HTR-8/SVneo (cell line): ENCODE data around the gene OR1L6.

Source experiments
- DNase-seq: peaks from one replicate; pipeline ENCODE4 v3.0.0; 2011; ENCODE audit warnings: low spot score, mixed read lengths; ENCODE audit not compliant: insufficient read length
- FAIRE-seq: peaks from 2 replicates; lab custom pipeline; 2011; peaks lifted over from hg19 to GRCh38; lab: Jason Lieb, UNC

Gene OR1L6, protein sequence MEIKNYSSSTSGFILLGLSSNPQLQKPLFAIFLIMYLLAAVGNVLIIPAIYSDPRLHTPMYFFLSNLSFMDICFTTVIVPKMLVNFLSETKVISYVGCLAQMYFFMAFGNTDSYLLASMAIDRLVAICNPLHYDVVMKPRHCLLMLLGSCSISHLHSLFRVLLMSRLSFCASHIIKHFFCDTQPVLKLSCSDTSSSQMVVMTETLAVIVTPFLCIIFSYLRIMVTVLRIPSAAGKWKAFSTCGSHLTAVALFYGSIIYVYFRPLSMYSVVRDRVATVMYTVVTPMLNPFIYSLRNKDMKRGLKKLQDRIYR

DNA sequence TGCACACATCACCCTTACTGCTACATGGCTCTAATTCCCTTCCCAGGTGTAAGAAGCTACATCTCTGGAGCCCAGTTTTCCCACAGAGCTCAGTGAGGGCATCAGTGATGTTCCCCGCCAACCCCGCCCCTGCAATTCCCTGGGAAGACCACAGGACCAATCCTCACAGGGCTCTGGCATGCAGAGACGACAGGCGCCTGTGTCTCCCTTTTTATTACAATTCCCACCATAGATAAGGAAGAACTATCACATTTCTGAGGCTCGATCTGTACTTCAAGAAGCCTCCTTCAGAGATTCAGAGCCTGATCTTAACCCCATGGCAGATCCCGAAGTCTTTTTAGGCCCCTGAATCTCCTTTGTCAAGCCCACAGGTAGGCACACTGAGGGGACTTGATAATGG is at the start of gene OR1L6:
TSS of gene OR1L6 (plus strand) at position 301 of the 400 bp plus-strand sequence. CDS start 7,545 bp downstream, outside the sequence.
- FAIRE-seq: no peak
- DNase-seq: no peak

DNA sequence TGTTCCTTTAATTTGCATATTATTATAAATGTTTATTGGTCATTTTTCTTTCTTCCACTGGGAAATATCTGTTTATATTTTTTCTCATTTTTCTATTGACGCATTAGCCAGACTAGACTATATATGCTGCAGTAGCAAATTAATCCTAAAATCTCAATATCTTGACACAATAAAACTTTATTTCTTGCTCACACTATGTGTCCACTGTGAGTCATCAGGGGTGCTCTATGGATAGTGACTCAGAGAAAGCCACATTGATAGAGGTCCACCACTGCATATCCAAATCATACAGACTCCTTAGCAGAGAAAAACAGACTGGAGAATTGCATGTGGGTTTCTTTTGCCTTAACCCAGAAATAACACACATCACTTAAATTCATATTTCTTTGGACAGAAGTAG is 46.4 kb upstream of the OR1L6 start:
- FAIRE-seq (no peak), DNase-seq (no peak)

DNA sequence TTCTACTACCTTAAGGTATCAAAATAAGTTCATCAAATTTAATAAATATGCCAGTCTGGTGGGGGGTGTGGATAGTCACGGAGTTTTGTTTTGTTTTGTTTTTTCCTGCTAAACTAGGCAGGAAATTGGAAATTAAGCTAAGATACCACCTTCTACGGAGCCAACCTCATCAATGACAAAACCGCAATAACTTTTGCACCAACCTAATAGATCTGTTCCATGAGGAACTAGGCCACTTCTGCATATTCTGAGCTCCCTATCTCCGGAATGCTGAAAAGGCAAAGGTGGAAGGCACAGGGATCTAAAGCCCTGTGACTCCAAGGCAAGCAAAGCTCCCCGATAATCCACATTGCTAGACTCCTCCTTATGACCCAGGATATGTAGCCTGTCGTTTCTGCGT is 24.1 kb upstream of the OR1L6 start:
- FAIRE-seq (no peak), DNase-seq (no peak)

DNA sequence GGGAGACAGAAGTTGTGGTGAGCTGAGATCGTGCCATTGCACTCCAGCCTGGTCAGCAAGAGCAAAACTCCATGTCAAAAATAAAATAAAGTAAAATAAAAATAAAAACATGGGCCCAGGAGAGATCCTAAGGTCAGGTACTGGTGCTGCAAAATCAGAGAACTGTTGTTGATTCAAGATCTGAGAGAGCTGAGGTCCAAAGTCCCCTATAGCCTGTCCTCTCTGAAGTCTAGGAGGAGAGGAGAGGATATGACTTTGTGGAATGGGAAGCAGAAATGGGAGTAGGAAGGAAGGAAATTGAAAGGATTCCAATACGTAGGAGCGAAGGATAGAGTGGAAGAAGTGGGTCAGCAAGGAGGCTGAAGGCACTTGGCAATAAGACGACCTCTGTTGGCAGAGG is 22.9 kb upstream of the OR1L6 start:
- no peak for FAIRE-seq

DNA sequence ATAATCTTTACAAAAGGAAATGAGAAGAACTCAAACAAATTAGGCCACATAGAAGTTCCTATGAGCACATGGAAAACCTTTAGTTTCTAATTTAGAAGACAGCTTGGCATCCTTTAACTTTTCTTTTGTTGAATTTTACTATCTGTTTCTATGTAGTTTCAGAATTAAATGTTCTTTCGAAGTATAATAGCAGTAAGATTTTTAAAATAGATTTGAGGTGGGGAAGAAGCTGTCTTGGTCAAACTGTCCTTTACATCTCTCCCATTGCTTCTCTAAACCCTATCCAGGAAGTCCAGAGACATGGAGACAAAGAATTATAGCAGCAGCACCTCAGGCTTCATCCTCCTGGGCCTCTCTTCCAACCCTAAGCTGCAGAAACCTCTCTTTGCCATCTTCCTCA is 18.4 kb upstream of the OR1L6 start, which contains the start of gene OR1L4:
TSS of gene OR1L4 (plus strand) at position 301 of the 400 bp plus-strand sequence. CDS start at position 301, 0 bp downstream.
- FAIRE-seq (no peak), DNase-seq (no peak)

More for the DNA sequence above, 22.9 kb upstream of the OR1L6 start:
- DNase-seq: no peak

DNA sequence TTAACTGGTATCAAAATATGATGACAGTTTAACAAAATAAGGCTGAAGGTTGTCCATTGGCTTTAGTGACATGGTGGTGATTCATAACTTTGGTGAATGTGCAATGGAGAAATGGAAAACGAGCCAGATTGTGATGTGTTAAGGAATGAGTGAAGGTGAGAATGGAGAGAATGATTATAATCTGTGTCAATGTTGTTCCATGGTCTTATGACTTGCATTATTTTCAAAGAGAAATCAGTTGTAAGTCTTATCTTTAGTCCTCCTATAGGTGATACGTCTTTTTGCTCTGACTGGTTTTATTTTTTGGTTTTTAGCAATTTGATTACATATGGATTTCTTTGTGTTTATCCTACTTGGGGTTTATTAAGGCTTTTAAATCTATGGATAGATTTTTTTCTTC is 12.7 kb downstream of the OR1L6 start:
- DNase-seq: no peak
- FAIRE-seq: no peak

DNA sequence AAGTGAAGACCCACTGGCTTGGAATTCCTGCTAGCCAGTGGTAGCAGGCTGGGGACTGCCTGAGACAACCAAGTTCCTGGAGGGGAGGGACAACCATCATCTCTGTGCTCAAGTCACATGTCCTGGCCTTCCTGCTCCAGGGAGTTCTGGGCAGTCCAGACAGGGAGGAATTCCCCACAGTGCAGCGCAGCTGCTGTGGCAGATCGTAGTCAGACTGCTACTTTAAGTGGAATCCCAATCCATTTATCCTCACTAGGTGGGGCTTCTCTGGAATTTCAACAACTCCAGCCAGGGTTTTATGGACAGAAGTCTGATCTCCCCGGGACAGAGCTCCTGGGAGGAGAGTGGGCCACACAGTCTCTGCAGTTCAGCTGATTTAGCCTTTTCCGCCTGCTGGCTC is 25.7 kb downstream of the OR1L6 start:
- FAIRE-seq: no peak
- no peak for DNase-seq

DNA sequence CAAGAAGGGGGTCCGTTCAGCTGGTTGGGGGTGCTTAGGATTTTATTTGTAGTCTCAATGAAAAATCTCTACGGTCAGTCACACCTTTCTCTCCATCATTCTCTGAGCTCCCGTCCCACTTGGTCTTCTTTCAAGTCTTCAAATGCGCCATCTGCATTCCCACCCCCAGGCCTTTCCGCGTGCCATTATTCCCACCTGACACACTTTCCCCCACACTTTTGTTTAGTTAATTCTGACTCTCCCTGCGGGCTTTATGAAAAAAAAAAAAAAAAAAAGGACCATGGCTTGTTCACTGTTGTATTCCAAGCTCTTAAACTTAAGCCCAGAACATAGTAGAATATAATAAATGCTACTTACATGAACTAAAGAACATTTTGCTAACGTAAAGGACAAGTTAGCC is 34.9 kb downstream of the OR1L6 start:
- no peak for DNase-seq
- no peak for FAIRE-seq

DNA sequence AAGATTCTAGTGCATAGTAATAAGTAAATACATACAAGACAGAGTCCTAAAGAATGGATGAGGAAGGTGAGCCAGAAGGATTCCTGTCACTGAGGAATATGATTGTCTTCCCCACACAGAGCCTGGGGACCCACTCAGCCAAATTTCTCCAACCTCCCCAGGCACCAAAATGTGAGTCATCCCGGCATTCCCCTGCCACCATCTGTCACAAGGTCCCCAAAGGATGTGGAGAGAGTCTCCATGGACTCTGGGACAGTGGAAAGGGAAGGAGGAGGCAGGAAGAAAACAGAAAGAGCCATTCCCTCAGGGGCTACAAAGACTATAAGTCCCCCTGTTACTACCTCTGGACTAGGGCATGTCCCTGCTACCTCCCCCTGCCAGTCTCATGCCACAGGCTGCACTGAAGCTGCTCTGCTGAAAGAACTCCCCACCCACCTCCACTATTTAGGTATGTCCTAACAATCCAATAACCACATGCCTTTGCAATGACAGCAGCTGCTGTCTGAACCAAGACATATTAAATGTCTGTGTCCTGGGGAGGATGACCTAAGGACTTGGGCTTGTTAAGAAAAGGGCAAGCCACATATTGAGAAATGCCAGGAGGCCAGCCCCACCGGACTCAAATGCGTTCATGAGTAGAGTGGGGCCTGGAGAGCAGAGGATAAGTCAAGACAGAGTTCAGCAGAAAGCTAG is 36.0 kb downstream of the OR1L6 start:
- peak; percentile 40 for FAIRE-seq

DNA sequence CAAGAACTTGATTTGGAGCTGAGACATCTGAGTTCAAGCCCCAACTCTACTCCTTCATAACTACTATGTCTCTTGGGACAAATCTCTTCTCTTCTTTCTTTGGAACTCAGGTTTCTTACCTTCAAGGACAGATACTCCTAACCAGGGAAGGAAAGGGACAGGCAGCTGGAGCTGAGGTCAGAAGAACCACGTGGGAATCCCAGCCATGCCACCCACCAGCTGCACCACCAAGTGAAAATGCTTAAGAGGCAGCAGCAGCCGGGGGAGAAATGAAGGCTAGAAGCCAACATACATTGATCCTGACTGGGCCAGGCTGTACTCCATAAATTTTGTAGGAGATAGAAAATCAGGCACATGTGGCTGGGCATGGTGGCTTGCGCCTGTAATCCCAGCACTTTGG is 37.1 kb downstream of the OR1L6 start:
- no peak for FAIRE-seq

More for the DNA sequence above, 36.0 kb downstream of the OR1L6 start:
- peak; percentile 59 for DNase-seq

DNA sequence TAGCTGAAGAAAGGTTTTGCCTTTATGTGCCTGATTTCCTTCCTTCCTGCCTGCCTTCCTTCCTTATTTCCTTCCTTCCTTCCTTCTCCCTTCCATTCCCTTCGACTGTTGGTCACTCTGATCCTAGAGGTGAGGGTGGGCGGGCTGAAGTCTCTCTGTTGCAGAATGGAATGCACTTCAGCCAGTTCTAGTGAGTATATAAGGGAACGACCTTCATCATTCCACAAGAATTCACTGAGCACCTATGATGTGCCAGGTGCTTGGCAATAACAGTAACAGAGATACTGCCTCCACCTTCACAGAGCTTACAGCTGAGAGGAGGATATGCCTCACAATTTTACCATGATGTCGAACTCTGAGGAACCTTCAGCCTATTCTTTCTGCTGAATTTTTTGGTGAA is 37.9 kb downstream of the OR1L6 start:
- FAIRE-seq: no peak

More for the DNA sequence above, 37.1 kb downstream of the OR1L6 start:
- no peak for DNase-seq

DNA sequence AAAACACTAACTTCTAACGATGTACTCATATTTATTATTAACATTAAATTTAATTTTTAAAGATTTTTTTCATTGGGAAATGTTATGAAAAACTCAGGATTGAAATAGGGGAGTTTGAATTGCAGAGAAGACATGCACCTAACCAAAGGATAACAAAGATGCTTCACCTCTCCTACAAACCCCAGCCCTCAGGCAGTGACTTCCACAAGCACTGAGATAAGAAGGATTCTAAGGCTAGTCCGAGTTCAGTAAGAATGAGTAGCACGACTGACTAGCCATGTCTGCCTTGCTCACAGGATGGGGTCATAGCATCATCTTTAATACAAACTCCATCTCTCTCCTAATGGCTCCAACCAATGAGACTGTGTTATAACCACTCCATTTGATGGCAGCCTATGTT is 39.6 kb downstream of the OR1L6 start:
- DNase-seq (no peak), FAIRE-seq (no peak)

More for the DNA sequence above, 37.9 kb downstream of the OR1L6 start:
- no peak for DNase-seq

DNA sequence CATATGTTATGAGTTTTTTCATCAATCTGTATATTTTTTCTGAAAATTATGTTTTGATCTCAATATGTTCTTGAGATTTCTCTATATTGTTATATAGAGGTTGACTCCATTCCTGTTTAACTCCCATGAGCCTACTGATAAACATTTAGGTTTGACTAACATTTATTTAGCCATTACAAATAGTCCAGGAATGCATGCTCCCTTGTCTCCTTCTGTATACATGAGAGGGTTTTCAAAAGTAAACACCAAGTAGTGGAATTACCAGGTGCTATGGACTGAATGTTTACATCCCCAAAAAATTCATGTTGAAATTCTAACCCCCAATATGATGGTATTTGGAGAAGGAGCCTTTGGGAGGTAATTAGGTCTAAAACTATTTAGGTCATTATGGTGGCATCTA is 43.2 kb downstream of the OR1L6 start:
- no peak for DNase-seq
- no peak for FAIRE-seq

DNA sequence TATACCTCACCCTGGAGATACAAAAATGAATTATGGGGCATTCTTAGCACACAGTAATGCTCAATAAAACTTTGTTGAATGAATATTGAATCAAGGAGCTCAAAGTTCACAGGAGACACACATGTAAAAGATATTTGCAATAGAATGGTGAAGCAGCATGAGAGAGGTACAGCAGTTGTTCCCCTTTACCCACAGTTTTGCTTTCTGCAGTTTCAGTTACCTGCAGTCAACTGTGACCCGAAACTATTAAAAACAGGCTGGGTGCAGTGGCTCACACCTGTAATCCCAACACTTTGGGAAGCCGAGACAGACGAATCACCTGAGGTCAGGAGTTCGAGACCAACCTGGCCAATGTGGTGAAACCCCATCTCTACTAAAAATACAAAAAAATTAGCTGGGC is 44.2 kb downstream of the OR1L6 start:
- DNase-seq: no peak
- FAIRE-seq: no peak

DNA sequence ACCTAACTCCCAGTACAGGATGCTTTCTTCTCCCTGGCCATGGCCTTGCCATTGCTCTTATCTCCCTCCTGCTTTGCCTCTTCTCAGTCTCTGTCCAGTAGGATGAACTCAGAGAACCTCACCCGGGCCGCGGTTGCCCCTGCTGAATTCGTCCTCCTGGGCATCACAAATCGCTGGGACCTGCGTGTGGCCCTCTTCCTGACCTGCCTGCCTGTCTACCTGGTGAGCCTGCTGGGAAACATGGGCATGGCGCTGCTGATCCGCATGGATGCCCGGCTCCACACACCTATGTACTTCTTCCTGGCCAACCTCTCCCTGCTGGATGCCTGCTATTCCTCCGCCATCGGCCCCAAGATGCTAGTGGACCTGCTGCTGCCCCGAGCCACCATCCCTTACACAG is 46.7 kb downstream of the OR1L6 start, which contains the start of gene OR5C1:
TSS of gene OR5C1 (plus strand) at position 103 of the 400 bp plus-strand sequence. CDS start at position 103, 0 bp downstream.
- DNase-seq (no peak), FAIRE-seq (no peak)

DNA sequence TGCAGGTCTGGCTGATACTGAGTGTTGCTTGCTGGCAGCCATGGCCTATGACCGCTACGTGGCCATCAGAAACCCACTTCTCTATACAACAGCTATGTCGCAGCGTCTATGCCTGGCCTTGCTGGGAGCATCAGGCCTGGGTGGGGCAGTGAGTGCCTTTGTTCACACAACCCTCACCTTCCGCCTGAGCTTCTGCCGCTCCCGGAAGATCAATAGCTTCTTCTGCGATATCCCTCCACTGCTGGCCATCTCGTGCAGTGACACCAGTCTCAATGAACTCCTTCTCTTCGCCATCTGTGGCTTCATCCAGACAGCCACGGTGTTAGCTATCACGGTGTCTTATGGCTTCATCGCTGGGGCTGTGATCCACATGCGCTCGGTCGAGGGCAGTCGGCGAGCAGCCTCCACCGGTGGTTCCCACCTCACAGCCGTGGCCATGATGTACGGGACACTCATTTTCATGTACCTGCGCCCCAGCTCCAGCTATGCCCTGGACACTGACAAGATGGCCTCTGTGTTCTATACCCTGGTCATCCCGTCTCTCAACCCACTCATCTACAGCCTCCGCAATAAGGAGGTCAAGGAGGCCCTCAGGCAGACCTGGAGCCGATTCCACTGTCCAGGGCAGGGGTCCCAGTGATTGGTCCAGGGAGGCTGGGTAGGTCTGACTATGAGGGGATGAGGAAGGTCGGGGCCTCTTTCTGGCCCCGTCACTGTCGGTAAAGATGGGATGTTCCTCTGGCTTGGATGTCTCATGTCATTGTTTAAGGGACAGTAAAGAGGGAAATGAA is 47.3 kb downstream of the OR1L6 start:
- no peak for DNase-seq
- no peak for FAIRE-seq

DNA sequence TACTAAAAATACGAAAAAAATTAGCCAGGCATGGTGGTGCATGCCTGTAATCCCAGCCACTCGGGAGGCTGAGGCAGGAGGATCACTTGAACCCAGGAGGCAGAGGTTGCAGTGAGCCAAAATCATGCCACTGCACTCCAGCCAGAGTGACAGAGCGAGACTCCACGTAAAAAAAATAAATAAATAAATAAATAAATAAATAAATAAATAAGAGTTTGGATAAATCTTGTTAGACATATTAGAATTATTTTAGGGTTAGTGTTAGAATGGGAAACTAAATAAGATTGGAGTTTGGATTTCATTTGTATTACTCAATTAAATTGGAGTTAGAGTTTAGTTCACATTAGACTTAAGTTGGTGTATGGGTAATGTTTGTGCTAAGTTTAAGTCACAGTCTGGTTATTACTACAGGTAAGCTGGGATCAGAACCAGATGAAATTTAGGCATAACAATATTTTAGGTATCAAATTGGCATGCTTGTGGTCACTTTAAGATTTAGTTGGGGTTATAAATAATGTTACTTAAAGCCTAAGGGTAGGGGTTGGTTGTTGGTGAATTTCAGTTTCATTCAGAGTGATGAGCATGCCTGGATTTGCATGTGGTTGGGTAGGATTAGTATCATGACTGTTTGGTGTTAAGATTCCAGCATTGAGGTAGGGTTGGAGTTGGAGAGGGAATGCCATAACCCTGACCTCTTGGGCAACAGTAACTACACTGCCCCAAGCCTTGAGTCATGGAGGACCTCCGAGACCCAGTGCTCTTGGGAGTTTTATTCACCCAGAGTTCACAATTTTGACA is 50.0 kb downstream of the OR1L6 start:
- DNase-seq: no peak
- no peak for FAIRE-seq

DNA sequence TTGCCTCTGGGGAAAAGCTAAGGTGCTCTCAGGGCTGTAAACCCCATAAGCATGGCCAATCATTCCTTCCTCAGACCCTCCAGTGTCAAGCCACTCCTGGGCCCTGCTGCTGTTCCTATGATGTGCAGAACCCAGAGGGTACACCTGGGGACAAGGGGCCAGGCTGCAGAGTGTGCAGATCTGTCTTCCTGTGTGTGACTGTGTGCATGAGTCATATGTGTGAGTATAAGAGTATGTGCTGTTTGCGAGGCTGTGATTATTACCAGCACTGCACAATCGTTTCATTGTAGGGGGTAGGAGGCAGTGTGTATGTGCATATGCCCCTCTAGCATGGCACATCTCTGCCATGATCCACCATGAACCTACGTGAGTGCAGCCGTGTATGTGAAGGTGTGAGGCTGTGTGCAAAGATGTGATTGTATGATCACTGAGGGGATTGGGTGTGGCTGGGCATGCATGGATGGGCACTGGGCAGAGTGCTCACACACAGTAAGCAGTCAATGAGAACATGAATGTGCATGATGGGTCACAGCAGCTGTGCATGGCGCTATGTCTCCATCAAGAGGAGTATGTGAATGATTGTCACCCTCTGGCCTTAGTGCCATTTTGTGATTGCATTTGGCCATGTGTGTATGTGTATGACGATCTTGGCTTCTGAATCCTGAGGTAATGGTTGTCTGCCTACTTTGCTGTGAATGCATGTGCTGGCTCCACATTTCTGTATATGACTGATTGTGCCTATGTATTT is 55.4 kb downstream of the OR1L6 start:
- DNase-seq (no peak), FAIRE-seq (no peak)
